AG04449 (cell line): Measurements from ENCODE around the gene SBNO2.

Experiments
- CTCF ChIA-PET: fragments of 350-600 bp; formaldehyde crosslinking; extraction: SDS; loops from one replicate; lab custom pipeline; 2021; ENCODE audit warnings: antibody characterized with exemption; lab: Yijun Ruan, JAX
- POLR2A ChIA-PET: fragments of 400-600, 350-600 bp; formaldehyde crosslinking; extraction: SDS; loops from one replicate; lab custom pipeline; 2020; ENCODE audit warnings: antibody characterized with exemption, inconsistent platforms; lab: Yijun Ruan, JAX
- DNase-seq: peaks from one replicate; pipeline ENCODE4 v3.0.0-alpha.2; 2010; ENCODE audit warnings: low read depth, low spot score
- H3K4me3 ChIP-seq: 2 replicates; pipeline ENCODE4 v1.5.1; 2011; ENCODE audit warnings: low read depth, mild to moderate bottlenecking, control low read depth, low read length
- TF ChIP-seq, protein P1 (sequence below): IDR thresholded peaks from one replicate; pipeline ENCODE4 v1.5.1; 2011; ENCODE audit warnings: mild to moderate bottlenecking, moderate library complexity, low read length, control low read depth, inconsistent platforms; ENCODE audit not compliant: insufficient read depth; ENCODE audit errors: missing control alignments

SBNO2 gene, protein sequence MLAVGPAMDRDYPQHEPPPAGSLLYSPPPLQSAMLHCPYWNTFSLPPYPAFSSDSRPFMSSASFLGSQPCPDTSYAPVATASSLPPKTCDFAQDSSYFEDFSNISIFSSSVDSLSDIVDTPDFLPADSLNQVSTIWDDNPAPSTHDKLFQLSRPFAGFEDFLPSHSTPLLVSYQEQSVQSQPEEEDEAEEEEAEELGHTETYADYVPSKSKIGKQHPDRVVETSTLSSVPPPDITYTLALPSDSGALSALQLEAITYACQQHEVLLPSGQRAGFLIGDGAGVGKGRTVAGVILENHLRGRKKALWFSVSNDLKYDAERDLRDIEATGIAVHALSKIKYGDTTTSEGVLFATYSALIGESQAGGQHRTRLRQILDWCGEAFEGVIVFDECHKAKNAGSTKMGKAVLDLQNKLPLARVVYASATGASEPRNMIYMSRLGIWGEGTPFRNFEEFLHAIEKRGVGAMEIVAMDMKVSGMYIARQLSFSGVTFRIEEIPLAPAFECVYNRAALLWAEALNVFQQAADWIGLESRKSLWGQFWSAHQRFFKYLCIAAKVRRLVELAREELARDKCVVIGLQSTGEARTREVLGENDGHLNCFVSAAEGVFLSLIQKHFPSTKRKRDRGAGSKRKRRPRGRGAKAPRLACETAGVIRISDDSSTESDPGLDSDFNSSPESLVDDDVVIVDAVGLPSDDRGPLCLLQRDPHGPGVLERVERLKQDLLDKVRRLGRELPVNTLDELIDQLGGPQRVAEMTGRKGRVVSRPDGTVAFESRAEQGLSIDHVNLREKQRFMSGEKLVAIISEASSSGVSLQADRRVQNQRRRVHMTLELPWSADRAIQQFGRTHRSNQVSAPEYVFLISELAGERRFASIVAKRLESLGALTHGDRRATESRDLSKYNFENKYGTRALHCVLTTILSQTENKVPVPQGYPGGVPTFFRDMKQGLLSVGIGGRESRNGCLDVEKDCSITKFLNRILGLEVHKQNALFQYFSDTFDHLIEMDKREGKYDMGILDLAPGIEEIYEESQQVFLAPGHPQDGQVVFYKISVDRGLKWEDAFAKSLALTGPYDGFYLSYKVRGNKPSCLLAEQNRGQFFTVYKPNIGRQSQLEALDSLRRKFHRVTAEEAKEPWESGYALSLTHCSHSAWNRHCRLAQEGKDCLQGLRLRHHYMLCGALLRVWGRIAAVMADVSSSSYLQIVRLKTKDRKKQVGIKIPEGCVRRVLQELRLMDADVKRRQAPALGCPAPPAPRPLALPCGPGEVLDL (N-terminal part only)

DNA sequence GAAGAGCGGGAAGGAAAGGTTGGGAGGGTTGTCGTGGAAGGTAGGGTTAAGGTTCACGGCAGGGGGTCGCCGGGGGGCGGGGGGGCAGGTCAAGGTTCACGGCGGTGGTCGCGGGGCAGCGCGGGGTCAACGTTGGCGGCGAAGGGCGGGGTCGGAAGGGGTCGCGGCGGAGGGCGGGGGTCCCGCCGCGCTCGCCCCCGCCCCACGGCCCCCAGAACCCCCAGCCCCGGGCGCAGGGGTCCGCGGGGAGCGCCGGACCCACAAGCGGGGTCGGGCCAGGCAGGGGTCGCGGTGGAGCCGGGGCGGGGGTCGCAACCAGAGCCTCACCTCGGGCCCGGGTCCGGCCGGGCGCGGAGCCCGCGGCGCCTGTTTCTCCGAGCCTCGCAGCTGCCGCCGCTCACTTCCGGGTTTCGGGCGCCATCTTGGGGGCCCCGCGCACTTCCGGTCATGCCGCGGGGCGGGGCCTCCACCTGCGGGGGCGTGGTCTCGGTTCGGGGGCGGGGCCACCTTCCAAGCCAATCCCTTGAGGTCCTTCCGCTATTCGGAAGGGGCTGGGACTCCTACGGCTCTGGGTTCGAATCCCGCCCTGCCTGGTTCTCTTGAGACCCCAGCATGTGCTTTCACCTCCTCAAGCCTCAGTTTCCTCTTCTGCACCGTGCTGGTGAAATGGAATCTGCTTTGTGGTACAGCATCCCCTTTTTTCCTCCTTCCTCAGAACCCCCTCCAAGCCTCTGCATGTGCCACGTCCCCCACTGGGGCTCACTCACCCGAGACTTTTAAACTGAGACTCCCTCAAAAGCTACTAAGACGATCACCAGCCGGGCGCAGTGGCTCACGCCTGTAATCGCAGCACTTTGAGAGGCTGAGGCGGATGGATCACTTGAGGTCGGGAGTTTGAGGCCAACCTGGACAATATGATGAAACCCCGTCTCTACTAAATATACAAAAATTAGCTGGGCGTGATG lies at the start of gene SBNO2:
TSS of gene SBNO2 (minus strand) at position 424 of the 965 bp plus-strand sequence. CDS start 19,992 bp downstream, outside the sequence.
- DNase-seq: no peak
- ChIA-PET POLR2A (interaction anchor here (0.7 kb wide), 2 partner anchors 35 to 147 kb away, joined by 3 read pairs; no protein-coding TSS in a partner anchor), CTCF (interaction anchor here (1.6 kb wide), 1 partner anchor 21 kb away, joined by 3 read pairs; no protein-coding TSS in a partner anchor)
- peak within 1 kb of the TSS; percentile 91 for H3K4me3 ChIP-seq
- TF ChIP-seq, protein P1, sequence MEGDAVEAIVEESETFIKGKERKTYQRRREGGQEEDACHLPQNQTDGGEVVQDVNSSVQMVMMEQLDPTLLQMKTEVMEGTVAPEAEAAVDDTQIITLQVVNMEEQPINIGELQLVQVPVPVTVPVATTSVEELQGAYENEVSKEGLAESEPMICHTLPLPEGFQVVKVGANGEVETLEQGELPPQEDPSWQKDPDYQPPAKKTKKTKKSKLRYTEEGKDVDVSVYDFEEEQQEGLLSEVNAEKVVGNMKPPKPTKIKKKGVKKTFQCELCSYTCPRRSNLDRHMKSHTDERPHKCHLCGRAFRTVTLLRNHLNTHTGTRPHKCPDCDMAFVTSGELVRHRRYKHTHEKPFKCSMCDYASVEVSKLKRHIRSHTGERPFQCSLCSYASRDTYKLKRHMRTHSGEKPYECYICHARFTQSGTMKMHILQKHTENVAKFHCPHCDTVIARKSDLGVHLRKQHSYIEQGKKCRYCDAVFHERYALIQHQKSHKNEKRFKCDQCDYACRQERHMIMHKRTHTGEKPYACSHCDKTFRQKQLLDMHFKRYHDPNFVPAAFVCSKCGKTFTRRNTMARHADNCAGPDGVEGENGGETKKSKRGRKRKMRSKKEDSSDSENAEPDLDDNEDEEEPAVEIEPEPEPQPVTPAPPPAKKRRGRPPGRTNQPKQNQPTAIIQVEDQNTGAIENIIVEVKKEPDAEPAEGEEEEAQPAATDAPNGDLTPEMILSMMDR: no peak

DNA sequence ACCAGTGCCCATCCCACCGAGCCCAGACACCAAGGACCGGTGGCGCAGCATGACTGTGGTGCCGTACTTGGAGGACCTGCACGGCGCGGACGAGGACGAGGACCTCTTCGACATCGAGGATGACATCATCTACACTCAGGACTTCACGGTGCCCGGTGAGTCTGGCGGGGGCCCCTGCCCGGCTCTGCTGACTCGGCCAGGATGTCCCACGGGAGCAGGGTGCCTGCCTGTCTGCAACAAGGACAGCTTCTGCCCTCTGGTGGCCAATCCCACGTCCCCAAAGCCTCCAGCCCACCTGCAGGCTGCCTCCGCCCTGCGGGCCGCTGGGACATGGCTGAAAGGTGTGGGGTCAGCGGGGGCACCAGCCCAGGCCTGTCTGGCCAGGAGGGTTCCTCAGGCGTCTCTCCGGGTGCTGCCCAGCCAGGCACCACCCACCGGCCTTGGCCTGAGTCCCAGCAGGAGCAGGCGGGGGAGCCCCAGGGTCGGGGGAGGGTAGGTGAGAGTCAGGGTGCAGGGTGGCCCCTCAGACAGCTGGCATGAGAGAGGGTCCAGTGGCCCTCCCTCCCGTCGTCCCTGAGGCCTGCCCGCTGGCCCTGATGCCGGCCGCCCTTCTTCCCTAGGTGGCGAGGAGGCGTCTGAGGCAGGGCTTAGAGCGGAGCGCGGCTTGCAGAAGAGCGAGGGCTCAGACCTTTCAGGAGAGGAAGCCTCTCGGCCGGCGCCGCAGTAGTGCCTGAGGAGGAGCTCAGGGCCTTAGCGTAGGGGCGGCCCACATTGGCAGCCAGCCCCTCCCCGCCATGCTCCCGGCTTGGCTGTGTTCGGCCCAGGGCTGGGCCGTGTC lies 49.2 kb upstream of the SBNO2 start:
- DNase-seq: no peak
- ChIA-PET POLR2A (no interaction called here), CTCF (interaction anchor here (0.6 to 2.7 kb wide), 6 partner anchors 9 to 158 kb away, joined by 3 to 17 read pairs (median 10); partner anchors contain the start of genes ATP5F1D and CBARP)
- TF ChIP-seq, protein P1: peak; percentile 57
- no peak overlapping the region for H3K4me3 ChIP-seq

DNA sequence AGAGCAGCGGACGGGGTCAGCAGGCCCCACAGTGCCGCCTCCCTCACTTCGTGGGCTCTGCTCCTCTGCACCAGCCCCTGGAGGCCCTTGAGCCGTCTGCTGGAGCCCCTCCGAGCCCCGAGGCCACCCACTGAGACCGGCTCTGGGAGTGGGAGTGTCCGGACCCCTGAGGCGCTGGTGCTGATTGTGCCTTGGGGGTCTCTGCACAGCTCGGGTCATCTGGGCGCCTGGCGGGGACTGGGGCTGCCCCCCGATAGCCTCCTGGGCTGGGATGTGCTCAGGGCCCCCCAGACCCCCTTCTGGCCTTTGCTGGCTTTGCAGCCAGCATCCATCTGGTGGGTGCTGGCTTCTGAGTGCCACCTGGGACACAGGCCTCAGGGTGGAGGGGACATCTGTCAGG lies 48.3 kb upstream of the SBNO2 start:
- POLR2A ChIA-PET: no interaction called here
- TF ChIP-seq, protein P1: no peak

DNA sequence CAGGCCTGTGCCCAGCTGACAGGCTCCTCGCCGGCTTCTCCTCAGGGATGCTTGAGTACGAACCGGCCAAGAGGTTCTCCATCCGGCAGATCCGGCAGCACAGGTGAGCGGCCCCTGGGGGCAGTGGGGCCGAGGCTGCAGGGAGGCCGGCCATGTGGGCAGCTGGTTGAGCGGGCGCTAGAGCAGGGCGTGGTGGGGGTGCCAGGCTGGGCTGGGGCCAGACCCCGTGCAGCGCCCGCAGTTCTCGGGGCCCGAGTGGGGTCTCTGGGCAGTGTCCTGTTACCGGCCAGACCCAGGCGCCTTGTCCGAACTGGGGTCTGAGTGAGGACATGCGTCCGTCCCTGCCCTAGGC lies 47.8 kb upstream of the SBNO2 start:
- TF ChIP-seq, protein P1: no peak
- CTCF ChIA-PET: interaction anchor here (1.2 to 2.7 kb wide), 4 partner anchors 8 to 157 kb away, joined by 4 to 17 read pairs (median 14); partner anchors contain the start of genes ATP5F1D and CBARP
- POLR2A ChIA-PET: no interaction called here
- no peak for DNase-seq
- H3K4me3 ChIP-seq: no peak overlapping the region

More for the DNA sequence above, 48.3 kb upstream of the SBNO2 start:
- CTCF ChIA-PET: interaction anchor here (0.6 to 2.7 kb wide), 6 partner anchors 8 to 157 kb away, joined by 3 to 17 read pairs (median 10); partner anchors contain the start of genes ATP5F1D and CBARP
- DNase-seq: no peak
- H3K4me3 ChIP-seq: no peak overlapping the region
